Naive B cell (primary cell): ENCODE data around the gene MRPL23. TPM values are rescaled to one million over a fixed set of nuclear protein-coding genes. Genes with fewer than 3 reads are reported as not detected.

Experiments
- ATAC-seq, 2 donors: fragments of 150-1000 bp; cut with Tn5 transposase; 2 replicates each; pipeline ENCODE4 v1.10.0; 2021; ENCODE audit warnings: low read depth in 2 of 2, mild to moderate bottlenecking in 2 of 2, moderate library complexity in 2 of 2
- DNase-seq: peaks from one replicate; pipeline ENCODE4 v3.0.0; 2022
- H3K27ac Mint-ChIP-seq, 6 donors: one replicate each; pipeline ENCODE4 v1.8.0; 2020 to 2022; ENCODE audit warnings: mild to moderate bottlenecking in 6 of 6, mixed read lengths in 6 of 6, moderate library complexity in 5 of 6, inconsistent platforms in 2 of 6
- H3K27me3 Mint-ChIP-seq, 3 donors: one replicate each; pipeline ENCODE4 v1.8.0; 2021 to 2022; ENCODE audit warnings: mixed read lengths in 3 of 3, mild to moderate bottlenecking in 1 of 3
- H3K36me3 Mint-ChIP-seq, 2 donors: one replicate each; pipeline ENCODE4 v1.8.0; 2020 to 2022; ENCODE audit warnings: mixed read lengths in 2 of 2, inconsistent platforms in 1 of 2, mild to moderate bottlenecking in 1 of 2
- H3K4me1 Mint-ChIP-seq, 3 donors: one replicate each; pipeline ENCODE4 v1.8.0; 2020 to 2022; ENCODE audit warnings: mixed read lengths in 3 of 3, inconsistent platforms in 1 of 3, mild to moderate bottlenecking in 1 of 3, moderate library complexity in 1 of 3
- H3K4me3 Mint-ChIP-seq, 8 donors: one replicate each; pipeline ENCODE4 v1.8.0; 2020 to 2022; ENCODE audit warnings: mild to moderate bottlenecking in 8 of 8, mixed read lengths in 8 of 8, moderate library complexity in 8 of 8, inconsistent platforms in 2 of 8
- H3K9me3 Mint-ChIP-seq, 7 donors: one replicate each; pipeline ENCODE4 v1.8.0; 2020 to 2022; ENCODE audit warnings: mixed read lengths in 7 of 7, mild to moderate bottlenecking in 5 of 7, inconsistent platforms in 2 of 7, moderate library complexity in 1 of 7
- polyA plus RNA-seq, 6 donors: library from polyadenylated mRNA; unstranded; fragments of 300-500 nt; fragmentation: Illumina TruSeq; gene quantifications; one replicate each; pipeline ENCODE4 v1.2.3, GENCODE V29; 2021; ENCODE audit warnings: low read depth in 6 of 6

MRPL23 gene
- polyA plus RNA-seq, 6 donors from 2014 or later, result 14.0 to 62.7 (median 34.9) TPM

GRCh38 chr11:1964955-1965354, 17.8 kb downstream of the MRPL23 start:
- Mint-ChIP-seq H3K4me3 (no peak overlapping the region), H3K27ac (no peak overlapping the region), H3K9me3 (no peaks in the 10 kb centered on the region), H3K36me3 (no peaks in the 10 kb centered on the region), H3K4me1 (no peaks in the 10 kb centered on the region), H3K27me3 (no peaks in the 10 kb centered on the region)
- DNase-seq (no peak), ATAC-seq (no peak)

GRCh38 chr11:1966531-1966930, 19.4 kb downstream of the MRPL23 start:
- Mint-ChIP-seq H3K27me3 (no peaks in the 10 kb centered on the region), H3K4me3 (no peak overlapping the region), H3K27ac (no peak overlapping the region), H3K4me1 (no peaks in the 10 kb centered on the region), H3K36me3 (no peaks in the 10 kb centered on the region), H3K9me3 (no peaks in the 10 kb centered on the region)
- ATAC-seq (no peak), DNase-seq (no peak)

GRCh38 chr11:1967641-1968225, 20.6 kb downstream of the MRPL23 start:
- H3K9me3 Mint-ChIP-seq, result no peaks in the 10 kb centered on the region
- ATAC-seq (no peak), DNase-seq (no peak)
- H3K27me3 Mint-ChIP-seq, result no peaks in the 10 kb centered on the region
- no peaks in the 10 kb centered on the region for H3K36me3 Mint-ChIP-seq
- no peaks in the 10 kb centered on the region for H3K4me1 Mint-ChIP-seq
- H3K27ac Mint-ChIP-seq, result no peak overlapping the region
- no peak overlapping the region for H3K4me3 Mint-ChIP-seq

- Mint-ChIP-seq H3K4me3 (no peak overlapping the region), H3K27me3 (no peaks in the 10 kb centered on the region), H3K27ac (no peak overlapping the region), H3K36me3 (no peaks in the 10 kb centered on the region), H3K9me3 (no peaks in the 10 kb centered on the region), H3K4me1 (no peaks in the 10 kb centered on the region)
- ATAC-seq, result no peak
- DNase-seq, result no peak
Observed at GRCh38 chr11:1968454-1969002, 21.4 kb downstream of the MRPL23 start.

GRCh38 chr11:1969035-1969434, 21.9 kb downstream of the MRPL23 start:
- H3K9me3 Mint-ChIP-seq, result no peaks in the 10 kb centered on the region

GRCh38 chr11:1969776-1970175, 22.6 kb downstream of the MRPL23 start:
- Mint-ChIP-seq H3K27ac (no peak overlapping the region), H3K36me3 (no peaks in the 10 kb centered on the region), H3K4me1 (no peaks in the 10 kb centered on the region), H3K4me3 (no peak overlapping the region), H3K9me3 (no peaks in the 10 kb centered on the region), H3K27me3 (no peaks in the 10 kb centered on the region)
- DNase-seq, result no peak
- no peak for ATAC-seq

More at GRCh38 chr11:1969035-1969434, 21.9 kb downstream of the MRPL23 start:
- Mint-ChIP-seq H3K36me3 (no peaks in the 10 kb centered on the region), H3K4me1 (no peaks in the 10 kb centered on the region), H3K27me3 (no peaks in the 10 kb centered on the region), H3K4me3 (no peak overlapping the region), H3K27ac (no peak overlapping the region)
- ATAC-seq (no peak), DNase-seq (no peak)

- H3K4me1 Mint-ChIP-seq, result no peaks in the 10 kb centered on the region
- DNase-seq (no peak), ATAC-seq (no peak)
- no peaks in the 10 kb centered on the region for H3K9me3 Mint-ChIP-seq
- no peak overlapping the region for H3K27ac Mint-ChIP-seq
- H3K36me3 Mint-ChIP-seq, result no peaks in the 10 kb centered on the region
- H3K27me3 Mint-ChIP-seq, result no peaks in the 10 kb centered on the region
- no peak overlapping the region for H3K4me3 Mint-ChIP-seq
Observed at GRCh38 chr11:1970956-1971355, 23.8 kb downstream of the MRPL23 start.

- Mint-ChIP-seq H3K4me3 (no peak overlapping the region), H3K27ac (no peak overlapping the region), H3K27me3 (no peaks in the 10 kb centered on the region), H3K36me3 (no peaks in the 10 kb centered on the region), H3K4me1 (no peaks in the 10 kb centered on the region), H3K9me3 (no peaks in the 10 kb centered on the region)
- no peak for DNase-seq
- ATAC-seq, result no peak
Observed at GRCh38 chr11:1975185-1975584, 28.1 kb downstream of the MRPL23 start.

GRCh38 chr11:1978720-1979473, 31.8 kb downstream of the MRPL23 start:
- no peak for ATAC-seq

GRCh38 chr11:1979607-1980006, 32.5 kb downstream of the MRPL23 start:
- ATAC-seq (no peak), DNase-seq (no peak)
- no peak overlapping the region for H3K27ac Mint-ChIP-seq
- H3K4me3 Mint-ChIP-seq, result no peak overlapping the region
- no peaks in the 10 kb centered on the region for H3K36me3 Mint-ChIP-seq
- no peaks in the 10 kb centered on the region for H3K4me1 Mint-ChIP-seq
- no peaks in the 10 kb centered on the region for H3K27me3 Mint-ChIP-seq
- no peaks in the 10 kb centered on the region for H3K9me3 Mint-ChIP-seq

More at GRCh38 chr11:1978720-1979473, 31.8 kb downstream of the MRPL23 start:
- Mint-ChIP-seq H3K36me3 (no peaks in the 10 kb centered on the region), H3K27me3 (no peaks in the 10 kb centered on the region), H3K27ac (no peak overlapping the region), H3K9me3 (no peaks in the 10 kb centered on the region), H3K4me1 (no peaks in the 10 kb centered on the region), H3K4me3 (no peak overlapping the region)
- DNase-seq, result no peak

- H3K36me3 Mint-ChIP-seq, result no peaks in the 10 kb centered on the region
- H3K4me3 Mint-ChIP-seq, result no peak overlapping the region
- DNase-seq, result no peak
- no peaks in the 10 kb centered on the region for H3K4me1 Mint-ChIP-seq
- no peaks in the 10 kb centered on the region for H3K9me3 Mint-ChIP-seq
- ATAC-seq, result no peak
- H3K27ac Mint-ChIP-seq, result no peak overlapping the region
- no peaks in the 10 kb centered on the region for H3K27me3 Mint-ChIP-seq
Observed at GRCh38 chr11:1982873-1983600, 35.9 kb downstream of the MRPL23 start.

GRCh38 chr11:1983601-1983961, 36.4 kb downstream of the MRPL23 start:
- DNase-seq (no peak), ATAC-seq (no peak)
- H3K4me3 Mint-ChIP-seq, result no peak overlapping the region
- H3K4me1 Mint-ChIP-seq, result no peaks in the 10 kb centered on the region
- no peak overlapping the region for H3K27ac Mint-ChIP-seq
- H3K36me3 Mint-ChIP-seq, result no peaks in the 10 kb centered on the region
- no peaks in the 10 kb centered on the region for H3K27me3 Mint-ChIP-seq
- no peaks in the 10 kb centered on the region for H3K9me3 Mint-ChIP-seq

GRCh38 chr11:1987024-1987423, 39.9 kb downstream of the MRPL23 start:
- no peaks in the 10 kb centered on the region for H3K9me3 Mint-ChIP-seq
- no peak for ATAC-seq
- H3K27ac Mint-ChIP-seq, result no peak overlapping the region

GRCh38 chr11:1988174-1988573, 41.0 kb downstream of the MRPL23 start:
- Mint-ChIP-seq H3K4me1 (no peaks in the 10 kb centered on the region), H3K4me3 (no peak overlapping the region), H3K27ac (no peak overlapping the region), H3K27me3 (peaks cover 0 to 5% (median 0%) of the 10 kb centered on the region in 3 donors), H3K9me3 (no peaks in the 10 kb centered on the region), H3K36me3 (no peaks in the 10 kb centered on the region)
- DNase-seq, result no peak
- no peak for ATAC-seq

More at GRCh38 chr11:1987024-1987423, 39.9 kb downstream of the MRPL23 start:
- no peak for DNase-seq
- no peaks in the 10 kb centered on the region for H3K4me1 Mint-ChIP-seq
- peaks cover 0 to 5% (median 0%) of the 10 kb centered on the region in 3 donors for H3K27me3 Mint-ChIP-seq
- H3K4me3 Mint-ChIP-seq, result no peak overlapping the region
- no peaks in the 10 kb centered on the region for H3K36me3 Mint-ChIP-seq
